Natural killer cell (primary cell): Measurements from ENCODE around the gene CDK16. TPM values are rescaled to one million over a fixed set of nuclear protein-coding genes. Genes with fewer than 3 reads are reported as not detected.
A peak's percentile ranks its signal among the peaks of the same experiment; 100 is the strongest.

Experiments used
- ATAC-seq, 3 donors: fragments of 150-1000 bp in 2 of 3; fragments of 200-7000 bp in 1 of 3; cut with Tn5 transposase; 1 replicate in 1 of 3; 2 replicates in 2 of 3; pipeline ENCODE4 v1.10.0; 2021; ENCODE audit warnings: mild to moderate bottlenecking in 2 of 3, moderate library complexity in 2 of 3
- DNase-seq, 2 donors: peaks; one replicate each; pipeline versions ENCODE4 v3.0.0 to v3.0.0-alpha.2; 2013 to 2021; ENCODE audit warnings: mixed read lengths in 1 of 2
- H3K27ac ChIP-seq: one replicate; pipeline ENCODE4 v1.5.1; 2013; ENCODE audit warnings: mild to moderate bottlenecking, low read length
- H3K27me3 ChIP-seq: one replicate; pipeline ENCODE4 v1.6.1; 2013; ENCODE audit warnings: low read length; ENCODE audit not compliant: control insufficient read depth, insufficient read depth
- H3K36me3 ChIP-seq: one replicate; pipeline ENCODE4 v1.6.1; 2013; ENCODE audit warnings: low read length; ENCODE audit not compliant: control insufficient read depth, insufficient read depth
- H3K4me1 ChIP-seq: one replicate; pipeline ENCODE4 v1.6.1; 2013; ENCODE audit warnings: low read length; ENCODE audit not compliant: control insufficient read depth, insufficient read depth
- H3K4me3 ChIP-seq: one replicate; pipeline ENCODE4 v1.5.1; 2013; ENCODE audit warnings: low read length
- H3K9me3 ChIP-seq: one replicate; pipeline ENCODE4 v1.6.1; 2013; ENCODE audit warnings: low read length; ENCODE audit not compliant: control insufficient read depth, insufficient read depth
- H3K27ac Mint-ChIP-seq, 2 donors: one replicate each; pipeline ENCODE4 v1.8.0; 2022; ENCODE audit warnings: mild to moderate bottlenecking in 2 of 2, mixed read lengths in 2 of 2, moderate library complexity in 1 of 2
- H3K27me3 Mint-ChIP-seq, 2 donors: one replicate each; pipeline ENCODE4 v1.8.0; 2022; ENCODE audit warnings: low read depth in 2 of 2, mixed read lengths in 2 of 2
- H3K36me3 Mint-ChIP-seq: one replicate; pipeline ENCODE4 v1.8.0; 2022; ENCODE audit warnings: mixed read lengths
- H3K4me1 Mint-ChIP-seq, 2 donors: one replicate each; pipeline ENCODE4 v1.8.0; 2022; ENCODE audit warnings: mixed read lengths in 2 of 2
- H3K4me3 Mint-ChIP-seq: one replicate; pipeline ENCODE4 v1.8.0; 2022; ENCODE audit warnings: mild to moderate bottlenecking, moderate library complexity, mixed read lengths
- H3K9me3 Mint-ChIP-seq, 2 donors: one replicate each; pipeline ENCODE4 v1.8.0; 2022; ENCODE audit warnings: mixed read lengths in 2 of 2
- CTCF ChIP-seq: fragments of 200-600 bp; IDR thresholded peaks from one replicate; pipeline ENCODE4 v1.8.0; 2022; ENCODE audit warnings: antibody characterized with exemption
- WGBS: methylation state at CpG from one replicate; pipeline ENCODE4 v1.1.7; 2013; ENCODE audit warnings: missing lambda C conversion rate; ENCODE audit not compliant: insufficient coverage; 5-methylcytosine and 5-hydroxymethylcytosine counted together
- intact Hi-C: fragments of 100-400 bp; cut with micrococcal nuclease; formaldehyde crosslinking; loops from one replicate; pipeline ENCODE4 v1.14.2; 2022
- total RNA-seq, 4 donors: library from RNA; stranded (reverse); fragments of 120-200 nt in 1 of 4; gene quantifications; one replicate each; pipeline versions ENCODE4 v1.2.3 to v1.2.4, GENCODE V29; 2013 to 2022

Gene CDK16
- total RNA-seq, 3 donors from 2014 or later (not counting 1 experiment from before 2014, with no cell fraction given): 112 to 140 (median 126) TPM

DNA sequence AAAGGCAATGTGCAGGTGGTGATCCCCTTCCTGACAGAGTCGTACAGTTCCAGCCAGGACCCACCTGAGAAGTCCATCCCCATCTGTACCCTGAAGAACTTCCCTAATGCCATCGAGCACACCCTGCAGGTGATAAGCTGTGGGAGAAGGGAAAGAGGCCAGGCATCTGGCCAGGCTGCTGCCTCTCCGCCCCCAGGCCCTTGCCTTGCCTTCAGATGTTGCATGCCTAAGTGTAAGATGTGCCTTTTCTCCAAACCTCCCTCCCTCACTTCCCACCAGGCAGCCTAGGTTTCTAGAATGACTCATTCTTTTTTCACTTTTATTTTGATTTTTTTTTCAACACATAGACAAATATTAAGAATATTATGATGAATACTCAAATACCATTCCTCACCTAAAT lies 12.2 kb upstream of the CDK16 start:
- Histone ChIP-seq H3K27me3 (no peaks in the 10 kb centered on the region), H3K36me3 (peaks cover 62% of the 10 kb centered on the region), H3K27ac (no peak overlapping the region), H3K9me3 (no peaks in the 10 kb centered on the region), H3K4me3 (no peak overlapping the region), H3K4me1 (no peaks in the 10 kb centered on the region)
- H3K4me3 Mint-ChIP-seq: no peak overlapping the region
- no peaks in the 10 kb centered on the region for H3K9me3 Mint-ChIP-seq
- H3K36me3 Mint-ChIP-seq: peaks cover 21% of the 10 kb centered on the region
- H3K27ac Mint-ChIP-seq: peak overlapping the region in 1 of 2 donors; percentile 47
- DNase-seq: no peak
- H3K4me1 Mint-ChIP-seq: no peaks in the 10 kb centered on the region
- no peak for TF ChIP-seq CTCF
- H3K27me3 Mint-ChIP-seq: no peaks in the 10 kb centered on the region
- WGBS: no CpG with 5 or more reads among the region's 3 CpGs
- no peak for ATAC-seq
- intact Hi-C loops: no loop called here

- Histone ChIP-seq H3K4me1 (no peaks in the 10 kb centered on the region), H3K9me3 (no peaks in the 10 kb centered on the region), H3K4me3 (no peak overlapping the region), H3K27me3 (no peaks in the 10 kb centered on the region), H3K27ac (no peak overlapping the region), H3K36me3 (peaks cover 61% of the 10 kb centered on the region)
- no peak overlapping the region for H3K4me3 Mint-ChIP-seq
- H3K4me1 Mint-ChIP-seq: no peaks in the 10 kb centered on the region
- 92% methylated on average over 12 of the region's 12 CpGs for WGBS
- H3K27me3 Mint-ChIP-seq: no peaks in the 10 kb centered on the region
- H3K27ac Mint-ChIP-seq: no peak overlapping the region
- no peak for DNase-seq
- ATAC-seq: no peak
- intact Hi-C loops: no loop called here
- H3K36me3 Mint-ChIP-seq: peaks cover 11% of the 10 kb centered on the region
- TF ChIP-seq CTCF: no peak
- H3K9me3 Mint-ChIP-seq: no peaks in the 10 kb centered on the region
Measured at GRCh38 chrX:47208108-47208507, 10.4 kb upstream of the CDK16 start.

DNA sequence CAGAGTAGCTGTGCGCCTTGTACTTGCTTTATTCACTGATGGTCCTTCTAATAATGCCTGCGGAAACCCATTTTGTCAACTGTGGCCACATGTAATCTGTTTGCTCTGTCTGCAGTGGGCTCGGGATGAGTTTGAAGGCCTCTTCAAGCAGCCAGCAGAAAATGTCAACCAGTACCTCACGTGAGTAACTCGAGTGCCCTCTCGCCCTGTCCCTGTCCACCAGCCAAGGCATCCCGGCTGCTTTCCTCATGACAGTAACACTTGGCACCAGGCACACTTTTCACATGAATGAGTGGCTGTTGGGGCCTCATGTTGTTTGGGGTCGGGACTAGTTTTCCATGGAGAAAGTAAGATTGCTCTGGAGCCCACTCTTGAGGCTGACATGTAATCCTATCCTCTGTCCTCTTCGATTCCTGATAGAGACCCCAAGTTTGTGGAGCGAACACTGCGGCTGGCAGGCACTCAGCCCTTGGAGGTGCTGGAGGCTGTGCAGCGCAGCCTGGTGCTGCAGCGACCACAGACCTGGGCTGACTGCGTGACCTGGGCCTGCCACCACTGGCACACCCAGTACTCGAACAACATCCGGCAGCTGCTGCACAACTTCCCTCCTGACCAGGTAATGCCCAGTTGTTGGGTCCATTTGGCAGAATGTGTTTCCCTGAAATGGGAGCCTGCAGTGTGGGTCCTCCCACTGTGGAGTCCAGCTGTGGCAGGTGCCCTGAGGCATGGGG lies 8.8 kb upstream of the CDK16 start:
- ATAC-seq (no peak), DNase-seq (no peak)
- peaks cover 62% of the 10 kb centered on the region for H3K36me3 ChIP-seq
- no peaks in the 10 kb centered on the region for H3K9me3 Mint-ChIP-seq
- no peaks in the 10 kb centered on the region for H3K9me3 ChIP-seq
- TF ChIP-seq CTCF: no peak
- H3K27ac Mint-ChIP-seq: no peak overlapping the region
- intact Hi-C loops: loop anchor here (10.0 kb wide), 1 partner anchor 445 kb away; the partner anchor contains the start of genes ELK1 and UXT
- H3K36me3 Mint-ChIP-seq: peaks cover 11% of the 10 kb centered on the region
- no peak overlapping the region for H3K27ac ChIP-seq
- 98% methylated on average over 16 of the region's 16 CpGs for WGBS
- no peaks in the 10 kb centered on the region for H3K27me3 Mint-ChIP-seq
- no peaks in the 10 kb centered on the region for H3K4me1 Mint-ChIP-seq
- H3K4me3 ChIP-seq: no peak overlapping the region
- H3K4me3 Mint-ChIP-seq: no peak overlapping the region
- no peaks in the 10 kb centered on the region for H3K27me3 ChIP-seq
- H3K4me1 ChIP-seq: no peaks in the 10 kb centered on the region
